ENCODE data around the gene TEC. TPM values are rescaled to one million over a fixed set of nuclear protein-coding genes. Genes with fewer than 3 reads are reported as not detected.

Gene TEC
- total and polyA plus RNA-seq, 2 of the 8 experiments (the other 6 are each of a cell fraction or from before 2014, with no cell fraction given) = 0.73 to 1.8 TPM

DNA sequence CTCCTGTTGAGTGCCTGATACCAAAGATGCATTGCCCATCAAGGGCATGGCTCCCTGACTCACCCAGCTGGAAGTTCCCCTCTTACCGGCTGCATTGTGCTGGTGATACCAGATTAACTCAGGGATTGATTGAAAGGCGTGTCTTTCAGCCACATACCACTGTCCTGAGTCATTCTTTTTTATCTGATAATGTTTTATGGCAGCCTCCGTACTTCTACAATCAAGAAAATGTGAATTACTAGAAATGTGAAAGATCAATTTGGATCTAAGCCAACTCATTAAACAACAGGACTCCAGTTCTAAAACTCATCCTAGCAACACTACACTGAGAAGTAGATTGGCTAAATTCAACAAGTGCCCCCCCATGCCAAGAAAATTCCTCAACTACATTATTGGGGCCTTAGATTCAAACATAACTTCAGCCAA lies 175.6 kb downstream of the TEC start:
- Histone ChIP-seq H2BK5ac (ENCODE audit: low read depth, low read length) (no peak overlapping the region), H2BK20ac (ENCODE audit: low read length) (no peak overlapping the region), H2BK120ac (replicated peaks; ENCODE audit: low read depth, low read length) (no peak overlapping the region), H4K8ac (ENCODE audit: extremely low read depth, insufficient read depth, low read length) (no peak overlapping the region), H3K18ac (ENCODE audit: extremely low read depth, low read length) (no peak overlapping the region), H3K79me1 (ENCODE audit: low read depth, low read length) (no peaks in the 10 kb centered on the region), H2BK12ac (ENCODE audit: low read depth, low read length) (no peak overlapping the region), H3K56ac (replicated peaks; ENCODE audit: insufficient read length, low read depth, low read length) (no peak overlapping the region), H3K23me2 (ENCODE audit: low read depth, low read length) (no peaks in the 10 kb centered on the region), H3K14ac (ENCODE audit: insufficient read length) (no peak overlapping the region), H3K27ac (ENCODE audit: low read depth, low read length) (no peak overlapping the region), H2AFZ (ENCODE audit: low read length) (no peak overlapping the region), H4K91ac (replicated peaks; ENCODE audit: insufficient read length, low read length) (no peak overlapping the region), H3K4ac (replicated peaks; ENCODE audit: insufficient read length, low read depth, low read length) (no peak overlapping the region), H3K23ac (ENCODE audit: insufficient read length) (no peak overlapping the region), H3K4me1 (replicated peaks in 1 of 4; ENCODE audit: control insufficient read depth in 3 of 4, insufficient read depth in 4 of 4, low read length in 3 of 4) (no peaks in the 10 kb centered on the region), H3K4me3 (ENCODE audit: extremely low read depth in 1 of 4, insufficient read depth in 2 of 4, low read depth in 3 of 4, low read length in 4 of 4) (no peak overlapping the region), H4K5ac (ENCODE audit: insufficient read length, low read depth, low read length) (no peak overlapping the region), H3K27me3 (replicated peaks in 1 of 4; ENCODE audit: control insufficient read depth in 3 of 4, extremely low read depth in 1 of 4, insufficient read depth in 3 of 4, low read length in 3 of 4) (no peaks in the 10 kb centered on the region), H4K20me1 (replicated peaks in 1 of 2; ENCODE audit: control insufficient read depth in 1 of 2, insufficient read depth in 2 of 2, low read length in 2 of 2) (no peaks in the 10 kb centered on the region), H3K36me3 (ENCODE audit: control insufficient read depth in 2 of 4, insufficient read depth in 4 of 4, low read length in 3 of 4) (no peaks in the 10 kb centered on the region), H2AK5ac (ENCODE audit: low read depth, low read length) (no peak overlapping the region), H3K4me2 (ENCODE audit: insufficient read depth in 1 of 2, low read depth in 2 of 2, low read length in 2 of 2) (no peak overlapping the region), H3K79me2 (ENCODE audit: control insufficient read depth in 1 of 2, insufficient read depth in 2 of 2, low read length in 2 of 2) (no peaks in the 10 kb centered on the region), H2BK15ac (ENCODE audit: low read length) (no peak overlapping the region), H3K9ac (replicated peaks in 1 of 4; ENCODE audit: extremely low read depth in 1 of 4, low read depth in 3 of 4, low read length in 3 of 4) (no peak overlapping the region), H3K9me3 (ENCODE audit: insufficient read depth in 2 of 2, low read depth in 1 of 2, low read length in 1 of 2) (no peaks in the 10 kb centered on the region)
- TF ChIP-seq POU5F1 (IDR thresholded peaks at IDR 0.05; ENCODE audit: low read depth, low read length) (no peak), JUND (IDR thresholded peaks at IDR 0.05; ENCODE audit: low read length) (peak; percentile 73; the same call in 1 of the 2 replicates)
- ChIA-PET CTCF (ENCODE audit: partially characterized antibody) (interaction anchor here (1.0 to 6.0 kb wide), 3 partner anchors 15 to 58 kb away, joined by 3 to 28 read pairs (median 5); no protein-coding TSS in a partner anchor), POLR2A (ENCODE audit: partially characterized antibody) (no interaction called here)
- FAIRE-seq (no peak), DNase-seq (ENCODE audit: low read depth in 1 of 2, low spot score in 2 of 2) (peak in 1 of 2 experiments; percentile 15)
- WGBS, 2 experiments (ENCODE audit: extremely low coverage in 1 of 2, insufficient coverage in 1 of 2, insufficient read length in 1 of 2, insufficient replicate concordance in 2 of 2, low coverage in 1 of 2, low lambda C conversion rate in 2 of 2, missing lambda C conversion rate in 1 of 2) = 79% methylated on average over 3 of the region's 3 CpGs; no CpG with 5 or more reads in 1 of the 2 experiments

Measured in H1 (cell line).